Caki2 (cell line): Measurements from ENCODE around the gene PAQR5. TPM values are rescaled to one million over a fixed set of nuclear protein-coding genes. Genes with fewer than 3 reads are reported as not detected.
A peak's percentile ranks its signal among the peaks of the same experiment; 100 is the strongest.
"Not testable (repeated sequence)": the region's sequence is repeated elsewhere in the genome, so short reads cannot be mapped to it uniquely, and the experiment has no call there.

Experiments used
- DNase-seq: peaks from one replicate; pipeline ENCODE4 v3.0.0-alpha.2; 2015; ENCODE audit warnings: low read depth
- in situ Hi-C: cut with HindIII; loops from 2 replicates; pipeline ENCODE4 v1.10.0; 2016; ENCODE audit warnings: low sequenced_read_pairs, low pct_unique_long_range_greater_than_20kb, mixed read lengths
- total RNA-seq: library from RNA; depleted of rRNA; stranded (reverse); fragments of >200 nt; shearing (Covaris generic); gene quantifications from 2 replicates; pipeline ENCODE4 v1.2.3, GENCODE V29; 2014; ENCODE audit warnings: low replicate concordance

Gene PAQR5
- total RNA-seq, 1 experiment from 2014 or later, result 50.0 TPM

DNA sequence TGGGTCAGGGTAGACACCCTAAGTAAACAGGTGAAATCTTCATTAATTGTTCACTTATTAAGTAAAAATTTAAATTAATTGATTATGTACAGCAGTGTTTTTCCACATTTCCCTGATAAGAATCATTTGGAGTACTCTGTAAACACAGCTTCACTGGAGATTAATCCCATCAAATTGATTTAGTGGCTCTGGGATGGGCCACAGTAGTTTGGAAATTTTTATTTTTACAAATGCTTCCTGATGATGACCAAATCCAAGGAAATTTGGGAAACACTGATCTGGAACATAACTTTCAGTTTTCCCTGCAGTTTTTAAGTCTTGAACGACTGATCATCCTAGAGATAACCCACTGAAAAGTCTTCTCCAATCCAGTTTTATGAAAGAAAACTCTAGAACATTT, 135.1 kb downstream of the PAQR5 start:
- DNase-seq, result no peak
- in situ Hi-C loops, result no loop called here

DNA sequence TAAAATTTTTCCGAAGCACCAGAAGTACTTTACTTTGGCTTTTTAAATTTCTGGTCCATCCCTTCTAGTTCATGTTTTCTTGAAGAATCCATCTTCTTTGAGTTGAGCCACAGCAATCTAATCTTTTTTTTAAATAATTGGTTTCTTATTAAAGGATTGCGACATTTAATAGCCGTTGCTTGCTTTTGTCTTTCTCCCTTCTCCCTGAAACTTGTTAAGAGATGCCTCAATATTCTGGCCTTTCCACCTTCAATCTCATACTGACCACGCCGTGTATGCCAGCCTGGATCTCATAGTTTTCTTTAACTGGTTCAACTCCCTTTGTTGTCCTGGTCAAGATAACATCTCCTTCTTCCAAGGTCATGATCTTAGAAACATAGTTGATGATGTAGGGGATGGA, 135.5 kb downstream of the PAQR5 start:
- in situ Hi-C loops, result no loop called here
- no peak for DNase-seq

DNA sequence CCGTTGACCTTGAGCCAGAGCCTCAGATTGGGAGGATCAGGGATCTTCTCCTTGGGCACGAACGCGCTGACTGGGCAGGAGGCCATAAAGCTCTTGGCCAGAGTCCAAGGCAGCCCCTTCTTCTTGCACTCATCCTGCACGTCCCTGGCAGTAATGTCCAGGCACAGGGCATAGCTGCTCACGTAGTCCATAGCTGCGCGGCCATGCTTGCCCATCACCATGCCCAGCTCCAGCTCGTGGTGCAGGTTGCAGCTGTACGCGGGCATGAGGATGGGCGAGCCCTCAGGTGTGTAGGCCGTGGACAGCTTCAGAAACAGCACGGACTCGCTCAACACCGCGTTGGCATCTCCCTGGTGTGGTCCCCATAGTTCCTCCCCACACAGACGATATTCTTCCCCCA, 136.0 kb downstream of the PAQR5 start:
- DNase-seq, result no peak
- in situ Hi-C loops, result no loop called here

DNA sequence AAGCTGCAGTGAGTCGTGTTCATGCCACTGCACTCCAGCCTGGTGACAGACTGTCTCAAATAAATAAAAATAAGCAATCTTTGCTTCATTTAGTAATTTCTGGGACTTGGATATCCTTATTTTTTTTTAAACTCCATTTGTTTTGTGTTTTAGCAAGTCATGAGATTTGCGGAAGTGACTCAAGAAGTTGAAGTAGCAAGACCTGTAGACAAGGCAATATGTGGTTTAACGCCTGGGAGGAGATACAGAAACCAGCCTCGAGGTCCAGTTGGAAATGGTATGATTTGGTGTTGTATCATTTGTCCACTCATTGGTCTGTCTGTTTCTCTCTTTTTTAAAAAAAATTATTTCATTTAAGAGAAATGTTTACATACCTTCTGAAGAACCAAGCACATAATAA, 137.3 kb downstream of the PAQR5 start:
- in situ Hi-C loops, result no loop called here

DNA sequence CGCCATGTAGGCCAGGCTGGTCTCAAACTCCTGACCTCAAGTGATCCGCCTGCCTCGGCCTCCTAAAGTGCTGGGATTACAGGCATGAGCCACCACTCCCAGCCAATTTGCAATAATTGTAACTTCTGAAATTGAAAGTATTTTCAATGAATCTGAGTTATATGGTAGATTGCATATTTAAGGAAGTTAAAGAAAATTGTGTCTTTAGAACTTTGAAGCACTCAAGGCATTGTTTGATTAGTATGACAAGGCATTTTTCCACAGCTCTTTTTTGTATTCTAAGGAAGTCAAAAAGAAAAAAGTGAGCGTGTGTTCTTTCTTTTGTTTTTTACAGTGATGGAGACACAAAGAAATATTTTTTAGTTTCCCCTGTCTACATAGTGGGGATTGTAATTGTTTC, 138.2 kb downstream of the PAQR5 start:
- in situ Hi-C loops, result no loop called here
- DNase-seq, result no peak

More for the DNA sequence above, 137.3 kb downstream of the PAQR5 start:
- no peak for DNase-seq

DNA sequence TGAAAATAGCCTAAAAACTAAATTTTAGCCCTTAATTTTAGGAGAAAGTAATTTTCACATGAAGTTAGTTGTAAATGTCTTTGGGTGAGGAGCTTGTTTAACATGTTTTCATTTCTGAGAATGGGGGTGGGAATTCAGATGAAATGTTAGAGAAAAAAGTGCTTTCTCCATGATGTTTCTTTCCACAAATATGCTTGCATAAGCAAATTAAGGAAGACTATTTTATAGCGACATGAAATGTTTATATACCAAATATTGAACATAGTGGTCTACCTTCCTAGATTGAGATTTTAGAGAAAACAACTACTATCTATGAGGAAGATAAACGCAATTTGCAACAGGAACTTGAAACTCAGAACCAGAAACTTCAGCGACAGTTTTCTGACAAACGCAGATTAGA, 140.9 kb downstream of the PAQR5 start:
- DNase-seq, result no peak
- in situ Hi-C loops, result no loop called here

DNA sequence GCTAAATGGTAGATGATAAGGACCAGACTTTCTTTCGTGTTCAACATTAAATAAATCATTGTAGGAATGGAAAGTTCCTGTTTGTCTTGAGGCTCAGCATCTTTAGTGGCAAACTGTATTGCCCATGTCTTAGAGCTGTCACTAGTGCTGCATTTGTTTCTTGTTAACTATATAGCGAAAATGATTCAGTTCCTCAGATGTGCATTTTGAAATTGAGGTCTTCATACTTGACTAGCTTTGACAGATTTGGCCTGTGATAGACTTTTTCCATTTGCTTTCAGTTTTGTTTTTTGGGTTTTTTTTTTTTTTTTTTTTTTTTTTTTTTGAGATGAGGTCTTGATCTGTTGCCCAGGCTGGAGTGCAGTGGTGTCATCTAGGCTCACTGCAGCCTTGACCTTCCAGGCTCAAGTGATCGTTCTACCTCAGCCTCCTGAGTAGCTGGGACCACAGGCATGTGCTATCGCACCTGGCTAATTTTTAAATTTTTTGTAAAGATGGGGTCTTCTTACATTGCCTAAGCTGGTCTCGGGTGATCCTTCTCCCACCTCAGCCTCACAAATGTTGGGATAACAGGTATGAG, 144.4 kb downstream of the PAQR5 start:
- no peak for DNase-seq

DNA sequence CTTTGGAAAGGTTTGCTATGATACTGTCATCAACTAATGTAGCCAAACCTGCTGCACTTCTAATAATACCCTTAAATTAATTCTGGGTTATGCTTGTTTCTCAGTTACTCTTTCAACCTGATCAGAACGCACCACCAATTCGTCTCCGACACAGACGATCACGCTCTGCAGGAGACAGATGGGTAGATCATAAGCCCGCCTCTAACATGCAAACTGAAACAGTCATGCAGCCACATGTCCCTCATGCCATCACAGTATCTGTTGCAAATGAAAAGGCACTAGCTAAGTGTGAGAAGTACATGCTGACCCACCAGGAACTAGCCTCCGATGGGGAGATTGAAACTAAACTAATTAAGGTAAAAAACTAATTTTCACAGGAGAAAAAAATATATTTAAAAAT, 146.0 kb downstream of the PAQR5 start:
- in situ Hi-C loops, result no loop called here
- no peak for DNase-seq

More for the DNA sequence above, 144.4 kb downstream of the PAQR5 start:
- in situ Hi-C loops, result no loop called here

DNA sequence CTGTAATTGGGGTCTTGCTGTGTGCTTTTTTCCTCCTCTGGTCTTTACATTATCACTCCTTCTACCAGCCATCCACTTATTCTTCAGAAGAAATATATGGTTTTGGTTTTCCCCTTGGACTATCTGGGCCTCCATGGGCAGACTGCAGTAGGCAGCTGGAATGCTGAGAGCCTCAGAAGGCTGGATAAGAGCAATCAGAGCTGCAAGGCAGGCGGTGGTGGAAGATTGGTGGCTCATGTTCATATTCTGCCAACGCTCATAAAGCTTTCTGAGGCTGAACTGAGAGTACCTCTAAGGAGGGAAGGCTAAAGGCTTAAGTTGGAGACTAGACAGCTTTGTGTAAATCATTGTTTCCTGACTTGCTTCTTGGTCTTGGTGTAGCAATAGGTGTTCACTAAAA, 148.2 kb downstream of the PAQR5 start:
- in situ Hi-C loops, result no loop called here
- no peak for DNase-seq

DNA sequence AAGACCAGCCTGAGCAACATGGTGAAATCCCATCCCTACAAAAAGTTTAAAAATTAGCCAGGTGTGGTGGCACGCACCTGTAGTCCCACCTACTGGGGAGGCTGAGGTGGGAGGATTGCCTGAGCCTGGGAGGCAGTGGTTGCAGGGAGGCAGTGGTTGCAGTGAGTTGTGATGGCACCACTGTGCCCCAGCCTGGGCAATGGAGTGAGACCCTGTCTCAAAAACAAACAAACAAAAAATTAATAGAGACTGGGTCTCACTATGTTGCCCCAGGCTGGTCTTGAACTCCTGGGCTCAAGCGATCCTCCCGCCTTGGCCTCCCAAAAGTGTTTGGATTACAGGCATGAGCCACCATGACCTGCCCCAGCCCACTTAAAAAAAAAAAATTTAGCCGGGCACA, 151.5 kb downstream of the PAQR5 start:
- in situ Hi-C loops, DNase-seq: not testable (repeated sequence)

DNA sequence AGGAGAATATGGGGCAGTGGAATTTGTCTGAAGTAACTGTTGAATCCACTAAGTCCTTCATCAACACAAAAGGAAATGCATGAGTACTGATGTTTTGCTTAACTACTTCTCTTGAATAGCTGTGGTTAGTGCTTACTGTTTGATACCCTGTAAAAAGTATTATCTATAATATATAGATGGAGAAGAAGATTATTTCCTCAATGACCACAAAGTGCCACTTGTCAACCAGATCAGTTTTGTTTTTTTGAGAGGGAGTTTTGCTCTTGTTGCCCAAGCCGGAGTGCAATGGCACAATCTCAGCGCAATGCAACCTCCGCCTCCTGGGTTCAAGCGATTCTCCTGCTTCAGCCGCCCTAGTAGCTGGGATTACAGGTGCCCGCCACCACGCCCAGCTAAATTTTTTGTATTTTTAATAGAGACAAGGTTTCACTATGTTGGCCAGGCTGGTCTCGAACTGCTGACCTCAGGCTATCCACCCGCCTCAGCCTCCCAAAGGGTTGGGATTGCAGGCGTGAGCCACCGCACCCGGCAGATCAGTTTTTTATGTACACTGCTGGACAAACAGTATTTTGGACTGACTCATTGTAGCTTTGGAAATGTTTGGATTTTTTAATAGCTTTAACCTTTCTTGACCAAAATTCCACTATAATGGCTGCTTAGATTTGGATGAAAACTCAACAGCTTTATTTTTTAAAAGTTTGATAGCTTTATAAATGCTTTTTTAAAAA, 152.4 kb downstream of the PAQR5 start:
- in situ Hi-C loops, result no loop called here
- no peak for DNase-seq

DNA sequence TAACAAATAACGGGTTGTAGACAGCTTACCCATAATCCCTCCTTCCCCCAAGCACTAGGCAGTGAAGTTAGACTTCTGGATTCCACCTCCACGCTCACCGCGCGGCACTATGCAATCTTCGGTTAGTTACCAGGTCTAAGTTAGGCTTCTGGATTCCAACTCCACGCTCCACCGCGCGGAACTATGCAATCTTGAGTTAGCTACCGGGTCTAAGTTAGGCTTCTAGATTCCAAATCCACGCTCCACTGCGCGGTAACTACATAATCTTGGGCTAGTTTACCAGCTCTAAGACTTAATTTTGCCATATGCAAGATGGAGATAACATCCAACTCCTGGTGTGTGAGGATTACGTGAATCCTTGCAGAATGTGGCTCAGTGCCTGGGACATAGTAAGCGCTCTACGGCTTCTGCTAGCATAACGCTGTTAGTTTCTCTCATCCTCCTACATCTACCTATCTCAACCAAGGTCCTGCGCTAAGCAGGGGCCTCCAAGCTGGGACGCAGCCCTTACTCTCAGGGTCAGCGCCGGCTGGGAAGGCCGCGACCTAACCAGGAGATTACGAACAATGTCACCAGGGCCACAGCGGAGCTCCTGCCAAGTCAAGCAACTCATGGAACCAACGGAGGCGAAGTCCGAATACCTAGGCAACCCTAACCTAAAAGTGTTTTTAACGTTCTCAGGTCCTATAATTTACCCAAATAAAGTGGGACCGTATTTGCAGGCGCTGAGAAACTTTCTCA, 153.4 kb downstream of the PAQR5 start:
- in situ Hi-C loops, result no loop called here
- DNase-seq, result no peak

DNA sequence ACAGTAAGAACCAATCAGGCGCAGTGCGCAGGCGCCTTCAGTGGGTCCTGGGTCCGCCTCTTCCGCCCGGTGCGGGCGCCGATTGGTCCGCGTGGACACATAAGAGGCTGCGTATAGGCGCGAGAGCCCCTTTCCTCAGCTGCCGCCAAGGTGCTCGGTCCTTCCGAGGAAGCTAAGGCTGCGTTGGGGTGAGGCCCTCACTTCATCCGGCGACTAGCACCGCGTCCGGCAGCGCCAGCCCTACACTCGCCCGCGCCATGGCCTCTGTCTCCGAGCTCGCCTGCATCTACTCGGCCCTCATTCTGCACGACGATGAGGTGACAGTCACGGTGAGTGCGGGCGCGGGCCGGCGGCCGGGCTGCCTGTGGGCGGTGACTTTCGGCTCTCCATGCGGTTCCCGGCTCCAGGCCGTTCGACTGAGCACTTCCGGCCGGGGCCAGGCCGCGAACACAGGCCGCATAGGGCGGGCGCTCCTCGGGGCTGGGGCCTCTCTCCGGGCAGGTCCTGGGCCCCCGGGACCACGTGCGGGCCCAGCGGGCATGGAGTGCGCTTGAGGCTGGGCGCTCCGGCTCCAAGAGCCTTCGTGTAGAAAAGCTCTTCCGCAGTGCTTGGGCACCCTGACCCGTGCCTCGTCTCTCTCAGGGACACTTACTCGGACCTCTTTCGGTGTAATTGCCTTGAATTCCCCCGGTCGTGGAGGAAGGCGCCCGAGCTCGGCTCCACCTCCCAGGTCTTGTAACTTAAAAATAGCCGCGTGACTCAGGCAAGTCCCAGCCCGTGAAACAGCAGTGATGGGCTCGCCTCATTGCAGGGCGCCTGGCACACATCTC, 154.2 kb downstream of the PAQR5 start, which contains the start of gene RPLP1:
RPLP1 (plus strand) TSS at position 127 of the 830 bp plus-strand sequence; CDS start at position 258, 131 bp downstream.
- peak; percentile 91 for DNase-seq
- in situ Hi-C loops, result no loop called here

DNA sequence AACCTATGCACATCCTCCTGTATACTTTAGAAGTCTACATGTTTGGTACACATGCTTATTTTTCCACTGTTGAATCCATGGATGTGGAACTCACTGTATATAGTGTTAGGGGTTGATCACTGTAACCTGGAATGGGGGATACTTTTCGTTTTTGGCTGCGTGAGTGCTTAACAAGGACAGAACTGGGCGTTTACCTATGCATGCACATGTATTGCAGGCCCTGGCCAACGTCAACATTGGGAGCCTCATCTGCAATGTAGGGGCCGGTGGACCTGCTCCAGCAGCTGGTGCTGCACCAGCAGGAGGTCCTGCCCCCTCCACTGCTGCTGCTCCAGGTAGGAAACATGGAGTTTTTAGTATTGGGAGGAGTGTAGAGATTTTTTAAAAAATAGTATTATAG, 156.2 kb downstream of the PAQR5 start:
- in situ Hi-C loops, result no loop called here
- no peak for DNase-seq

DNA sequence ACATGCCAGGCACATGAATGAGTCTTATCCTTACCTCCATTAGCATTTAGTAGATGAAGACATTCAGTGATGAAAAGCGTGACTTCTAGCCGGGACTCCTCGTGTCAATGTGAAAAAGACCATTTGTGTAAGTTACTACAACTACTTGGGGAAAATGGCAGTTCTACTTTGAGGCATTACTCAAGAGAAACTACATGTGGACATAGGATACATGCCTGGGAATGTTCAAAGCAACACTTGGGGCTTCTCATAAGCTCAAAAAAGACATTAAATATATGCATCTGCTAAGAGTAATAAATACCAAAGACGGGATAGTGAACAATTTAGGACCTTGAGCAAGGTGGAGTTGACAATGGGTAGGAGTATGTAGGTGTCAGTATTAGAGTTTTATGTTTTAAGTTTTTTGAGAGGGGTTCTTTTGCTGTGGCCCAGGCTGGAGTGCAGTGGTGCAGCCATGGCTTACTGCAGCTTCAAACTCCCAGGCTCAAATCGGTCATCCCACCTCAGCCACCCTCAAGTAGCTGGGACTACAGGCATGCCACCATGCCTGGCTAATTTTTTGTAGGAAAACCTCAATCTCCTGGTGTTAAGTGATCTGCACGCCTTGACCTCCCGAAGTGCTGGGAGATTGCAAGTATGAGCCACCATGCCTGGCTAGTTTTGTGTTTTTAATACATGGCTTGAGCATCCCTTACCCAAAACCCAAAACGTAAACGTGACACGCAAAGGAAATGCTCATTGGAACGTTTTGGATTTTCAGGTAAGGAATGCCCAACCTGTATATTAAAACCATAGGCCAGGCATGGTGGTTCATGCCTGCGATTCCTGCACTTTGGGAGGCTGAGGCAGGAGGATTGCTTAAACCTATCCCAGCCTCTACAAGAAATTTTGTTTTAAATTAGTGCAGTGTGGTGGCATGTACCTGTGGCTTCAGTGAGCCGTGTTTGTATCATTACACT, 157.8 kb downstream of the PAQR5 start:
- DNase-seq, result no peak
- in situ Hi-C loops, result no loop called here
